HUES6 (cell line): Measurements from ENCODE around the gene CSPG4.

Experiments used
- H3K27ac ChIP-seq: 2 replicates; pipeline ENCODE4 v1.7.0; 2013; ENCODE audit warnings: low read depth, mild to moderate bottlenecking, low read length, inconsistent platforms
- H3K27me3 ChIP-seq: 2 replicates; pipeline ENCODE4 v1.6.1; 2013; ENCODE audit warnings: low read length; ENCODE audit not compliant: control insufficient read depth, insufficient read depth
- H3K36me3 ChIP-seq: 2 replicates; pipeline ENCODE4 v1.6.1; 2013; ENCODE audit warnings: low read length; ENCODE audit not compliant: control insufficient read depth, insufficient read depth
- H3K4me1 ChIP-seq: 2 replicates; pipeline ENCODE4 v1.6.1; 2013; ENCODE audit warnings: low read length; ENCODE audit not compliant: control insufficient read depth, insufficient read depth
- H3K4me3 ChIP-seq: 2 replicates; pipeline ENCODE4 v1.5.1; 2013; ENCODE audit warnings: low read depth, low read length
- H3K9ac ChIP-seq: one replicate; pipeline ENCODE4 v1.6.1; 2013; ENCODE audit warnings: mild to moderate bottlenecking, low read length
- H3K9me3 ChIP-seq: 2 replicates; pipeline ENCODE4 v1.6.1; 2013; ENCODE audit warnings: low read depth, low read length; ENCODE audit not compliant: control insufficient read depth, insufficient read depth

CSPG4 gene

DNA sequence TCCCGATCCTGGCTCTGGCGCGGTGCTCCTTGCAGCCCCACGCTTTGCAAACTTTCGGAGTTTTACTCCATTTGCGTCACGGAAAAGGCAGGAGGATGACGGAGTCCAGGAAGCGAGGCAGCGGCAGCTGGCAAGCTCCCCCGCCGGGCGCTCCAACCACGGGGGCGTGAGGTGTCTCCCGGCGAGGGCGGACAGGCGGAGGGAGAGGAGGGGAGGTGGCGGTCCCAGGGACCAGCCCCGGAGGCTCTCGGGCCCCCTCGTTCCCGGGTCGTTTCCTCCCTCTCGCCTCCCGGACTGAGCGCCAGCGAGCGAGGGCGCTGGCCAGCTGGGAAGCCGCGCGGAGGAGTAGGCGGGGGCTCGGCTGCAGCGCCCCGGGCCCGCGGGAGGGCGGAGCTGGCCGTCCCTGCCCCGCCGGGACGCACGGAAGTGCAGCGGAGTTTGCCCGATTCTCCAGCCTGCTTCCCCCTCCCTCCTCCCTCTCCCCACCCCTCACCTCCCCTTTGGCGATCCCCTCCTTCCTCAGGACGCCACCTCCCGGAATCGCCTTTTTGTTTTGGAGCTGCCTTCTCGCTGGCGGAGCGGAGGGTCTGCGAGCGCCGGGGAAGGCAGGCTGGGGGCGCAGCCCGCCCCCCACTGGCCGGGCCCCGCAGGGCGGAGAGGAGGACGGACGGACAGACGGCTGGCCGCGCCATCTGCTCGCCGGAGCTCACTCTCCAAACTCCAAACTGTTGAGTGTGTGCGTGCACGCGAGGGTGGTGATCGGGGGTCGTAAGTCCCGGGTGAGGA, 65.1 kb downstream of the CSPG4 start, which contains the start of gene SNX33:
Gene SNX33, plus strand, starts transcription at position 543 of the 786 bp plus-strand sequence. CDS start 1,191 bp downstream, outside the sequence.
- H3K36me3 ChIP-seq, result peaks cover 16% of the 10 kb centered on the region; the same call in 1 of the 2 replicates
- peak within 1 kb of the TSS; percentile 99 for H3K4me3 ChIP-seq
- no peaks in the 10 kb centered on the region for H3K9me3 ChIP-seq
- peak within 1 kb of the TSS; percentile 88 for H3K9ac ChIP-seq
- peaks cover 14% of the 10 kb centered on the region for H3K27me3 ChIP-seq
- peak within 1 kb of the TSS; percentile 91 for H3K27ac ChIP-seq
- H3K4me1 ChIP-seq, result peaks cover 38% of the 10 kb centered on the region

DNA sequence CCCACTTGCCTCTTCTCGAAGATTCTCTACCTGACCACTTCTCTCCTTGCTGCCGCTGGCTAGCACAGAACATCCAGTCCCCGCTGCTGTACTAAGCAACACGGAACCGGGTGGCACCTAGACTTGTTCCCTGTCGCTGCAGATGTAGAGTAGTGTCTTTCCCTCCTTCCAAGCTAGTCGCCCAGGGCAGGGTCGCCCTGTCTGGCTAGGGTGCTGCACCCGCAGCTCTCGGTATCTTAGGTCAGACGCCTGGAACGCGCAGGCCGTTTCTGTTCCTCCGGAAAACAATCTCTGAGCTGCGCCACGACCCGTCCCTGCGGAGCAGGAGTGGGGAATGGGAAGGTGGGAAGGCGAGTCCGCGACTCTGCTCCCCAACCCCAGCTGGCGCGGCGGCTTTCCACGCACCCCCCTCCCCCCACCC, 65.7 kb downstream of the CSPG4 start:
- Histone ChIP-seq H3K4me3 (peak overlapping the region; percentile 99), H3K27me3 (peaks cover 14% of the 10 kb centered on the region), H3K27ac (peak overlapping the region; percentile 91; the same call in 1 of the 2 replicates), H3K9ac (peak overlapping the region; percentile 88), H3K36me3 (peaks cover 16% of the 10 kb centered on the region; the same call in 1 of the 2 replicates), H3K4me1 (peaks cover 38% of the 10 kb centered on the region), H3K9me3 (no peaks in the 10 kb centered on the region)

DNA sequence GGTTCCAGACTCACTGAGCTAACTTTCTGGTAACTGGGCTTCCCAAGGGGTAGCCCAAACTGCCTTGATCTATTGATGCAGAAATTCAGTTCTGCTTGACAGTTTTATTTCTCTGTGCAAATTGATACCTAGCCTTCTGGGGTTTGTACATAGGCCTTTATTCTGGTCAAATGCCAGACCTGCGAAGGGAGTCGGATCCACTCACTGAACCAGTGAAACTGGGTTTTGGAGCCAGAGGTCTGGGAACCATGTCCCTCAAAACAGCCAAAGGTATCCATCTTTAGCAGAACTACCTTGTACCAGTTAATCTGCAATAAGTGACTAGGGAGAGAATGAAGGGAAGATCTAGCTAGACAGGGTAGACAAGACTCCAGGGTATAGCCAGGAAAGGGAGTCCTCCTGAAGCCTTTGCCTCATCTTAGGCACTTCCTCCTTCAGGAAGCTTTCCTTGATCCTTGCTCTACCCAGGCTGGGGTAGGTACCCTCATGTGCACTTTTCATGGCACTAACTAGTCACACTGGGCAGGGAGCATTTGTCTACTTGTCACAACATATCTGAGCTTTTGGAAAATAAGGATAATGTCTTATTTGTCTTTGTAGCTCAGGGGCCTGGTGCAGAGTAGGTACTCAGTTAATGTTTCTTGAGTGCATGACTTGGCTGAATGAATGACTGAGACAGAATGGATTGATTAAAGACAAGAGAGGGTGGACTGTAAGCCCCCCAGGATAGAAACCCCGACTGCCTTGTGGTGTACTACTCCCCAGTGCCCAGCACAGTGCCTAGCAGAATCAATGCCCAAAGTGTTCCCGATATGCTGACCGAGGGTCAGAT, 66.3 kb downstream of the CSPG4 start:
- peaks cover 14% of the 10 kb centered on the region for H3K27me3 ChIP-seq
- peak overlapping the region; percentile 99 for H3K4me3 ChIP-seq
- peak overlapping the region; percentile 88 for H3K9ac ChIP-seq
- H3K4me1 ChIP-seq, result peaks cover 34% of the 10 kb centered on the region
- H3K36me3 ChIP-seq, result peaks cover 14% of the 10 kb centered on the region; the same call in 1 of the 2 replicates
- H3K27ac ChIP-seq, result no peak overlapping the region
- no peaks in the 10 kb centered on the region for H3K9me3 ChIP-seq

DNA sequence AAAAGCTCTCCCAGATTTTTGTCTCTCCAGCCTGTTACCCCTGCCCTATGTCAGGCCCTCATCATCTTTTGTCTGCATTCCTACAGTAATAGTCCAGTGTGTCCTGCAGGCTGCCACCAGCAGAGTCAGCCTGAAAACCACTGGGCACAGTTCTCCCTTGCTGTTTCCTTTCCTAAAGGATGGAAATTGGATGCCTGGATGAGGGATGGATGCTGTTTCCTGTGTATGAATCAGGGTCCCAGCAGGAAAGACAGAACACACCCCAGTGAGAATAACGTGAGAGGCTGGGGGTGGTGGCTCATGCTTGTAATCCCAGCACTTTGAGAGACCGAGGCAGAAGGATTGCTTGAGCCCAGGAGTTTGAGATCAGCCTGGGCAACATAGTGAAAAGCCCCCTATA, 68.3 kb downstream of the CSPG4 start:
- no peaks in the 10 kb centered on the region for H3K36me3 ChIP-seq
- peaks cover 14% of the 10 kb centered on the region for H3K27me3 ChIP-seq
- no peak overlapping the region for H3K9ac ChIP-seq
- H3K9me3 ChIP-seq, result no peaks in the 10 kb centered on the region
- H3K4me1 ChIP-seq, result peaks cover 17% of the 10 kb centered on the region
- no peak overlapping the region for H3K4me3 ChIP-seq
- no peak overlapping the region for H3K27ac ChIP-seq

DNA sequence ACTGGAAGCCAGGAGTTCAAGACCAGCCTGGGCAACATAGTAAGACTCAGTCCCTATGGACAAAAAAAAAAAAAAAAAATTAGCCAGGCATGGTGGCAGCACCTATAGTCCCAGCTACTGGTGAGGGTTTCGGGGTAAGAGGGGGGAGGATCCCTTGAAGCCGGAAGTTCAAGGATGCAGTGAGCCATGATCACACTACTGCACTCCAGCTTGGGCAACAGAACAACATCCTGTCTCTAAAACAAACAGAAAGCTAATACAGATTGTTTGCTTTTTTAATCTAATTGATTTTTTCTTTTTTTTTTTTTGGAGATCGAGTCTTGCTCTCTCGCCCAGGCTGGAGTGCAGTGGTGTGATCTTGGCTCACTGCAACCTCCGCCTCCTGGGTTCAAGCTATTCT, 71.0 kb downstream of the CSPG4 start:
- Histone ChIP-seq H3K9me3 (no peaks in the 10 kb centered on the region), H3K27ac (no peak overlapping the region), H3K4me3 (no peak overlapping the region), H3K9ac (no peak overlapping the region), H3K27me3 (peaks cover 9% of the 10 kb centered on the region), H3K36me3 (no peaks in the 10 kb centered on the region), H3K4me1 (peaks cover 14% of the 10 kb centered on the region; the same call in 1 of the 2 replicates)

DNA sequence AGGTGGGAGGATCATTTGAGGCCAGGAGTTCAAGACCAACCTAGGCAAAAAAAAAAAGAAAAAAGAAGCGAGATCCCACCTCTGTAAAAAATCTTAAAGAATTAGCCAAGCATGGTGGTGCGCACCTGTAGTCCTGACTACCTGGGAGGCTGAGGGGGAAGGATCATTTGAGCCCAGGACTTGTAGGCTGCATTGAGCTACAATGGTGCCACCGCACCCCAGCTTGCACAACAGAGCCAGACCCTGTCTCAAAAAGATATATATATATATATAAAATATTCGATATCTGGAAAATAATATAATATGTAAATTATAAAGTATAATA, 71.5 kb downstream of the CSPG4 start:
- peaks cover 5% of the 10 kb centered on the region for H3K27me3 ChIP-seq
- H3K4me3 ChIP-seq, result peak overlapping the region; percentile 91
- no peak overlapping the region for H3K27ac ChIP-seq
- H3K9me3 ChIP-seq, result no peaks in the 10 kb centered on the region
- H3K36me3 ChIP-seq, result no peaks in the 10 kb centered on the region
- H3K9ac ChIP-seq, result no peak overlapping the region
- peaks cover 10% of the 10 kb centered on the region; the same call in 1 of the 2 replicates for H3K4me1 ChIP-seq

DNA sequence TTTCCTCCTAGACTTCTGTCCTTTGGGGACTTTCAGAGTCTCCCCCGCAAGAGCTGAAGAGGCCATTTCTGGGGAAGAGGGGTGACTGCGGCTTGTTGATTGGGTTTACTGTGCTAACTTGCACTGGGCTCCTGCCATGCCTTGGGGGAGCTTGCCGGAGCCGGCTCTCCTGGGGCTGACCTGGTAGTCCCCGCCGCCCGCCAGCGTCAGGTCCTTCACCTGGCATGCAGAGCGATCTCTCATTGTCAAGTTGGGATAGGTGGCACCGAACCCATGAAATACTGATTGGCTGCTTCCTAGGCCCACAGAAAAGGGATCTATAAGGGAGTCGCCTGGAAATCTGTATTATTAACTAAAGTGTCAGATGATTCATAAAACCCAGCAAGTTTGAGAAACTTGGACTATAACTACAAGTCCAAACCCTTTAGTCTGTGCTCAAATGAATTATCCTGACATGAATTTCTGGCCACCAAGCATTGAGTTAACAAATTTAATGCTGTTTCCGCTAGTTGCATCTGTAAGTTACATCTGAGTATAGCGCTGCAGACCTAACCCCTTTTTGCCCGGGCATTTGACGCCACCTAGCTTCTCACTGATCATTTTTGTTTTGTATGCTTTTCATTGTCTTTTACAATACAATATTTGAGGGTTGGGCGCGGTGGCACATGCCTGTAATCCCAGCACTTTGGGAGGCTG, 72.0 kb downstream of the CSPG4 start:
- Histone ChIP-seq H3K27me3 (no peaks in the 10 kb centered on the region; the same call in 1 of the 2 replicates), H3K4me1 (peaks cover 10% of the 10 kb centered on the region; the same call in 1 of the 2 replicates), H3K9me3 (no peaks in the 10 kb centered on the region), H3K27ac (peak overlapping the region; percentile 74; the same call in 1 of the 2 replicates), H3K36me3 (no peaks in the 10 kb centered on the region), H3K4me3 (peak overlapping the region; percentile 91), H3K9ac (peak overlapping the region; percentile 98)

DNA sequence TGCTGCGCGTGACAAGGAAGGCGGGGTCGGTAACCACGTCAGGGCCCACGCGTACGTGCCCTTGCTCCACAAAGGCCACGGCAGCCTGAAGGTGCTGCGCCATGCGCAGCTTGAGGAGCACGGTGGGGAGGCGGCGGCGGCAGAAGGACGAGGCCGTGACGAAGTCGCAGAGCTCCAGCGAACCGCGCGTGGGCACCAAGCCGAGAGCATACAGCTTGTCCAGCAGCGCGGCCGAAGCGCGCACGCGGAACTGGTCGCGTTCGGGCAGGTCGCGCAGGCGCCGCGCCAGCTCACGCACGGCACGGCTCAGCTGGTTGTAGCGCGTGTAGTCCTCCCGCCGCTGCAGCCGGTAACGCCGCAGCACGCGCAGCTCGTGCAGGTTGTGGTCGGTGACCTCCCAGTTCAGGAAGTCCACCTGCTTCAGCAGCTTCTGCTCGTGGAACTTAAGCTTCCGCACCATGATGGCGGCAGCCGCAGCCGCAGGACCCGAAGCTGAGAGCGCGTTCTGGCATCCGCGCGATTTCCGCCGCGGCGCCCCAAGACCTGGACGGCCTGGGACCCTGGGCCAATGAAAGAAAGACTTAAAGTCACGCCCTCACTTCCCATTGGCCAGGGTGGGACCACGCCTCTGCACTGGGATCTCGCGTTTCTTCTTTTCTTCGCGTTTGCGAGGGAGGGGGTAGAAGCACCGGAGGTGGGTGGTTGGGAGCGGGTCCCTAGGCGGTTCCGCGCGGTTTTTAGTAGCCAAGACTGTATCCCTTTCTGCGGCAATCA, 72.8 kb downstream of the CSPG4 start, which contains the start of gene IMP3:
Gene IMP3, minus strand, starts transcription at position 516 of the 774 bp plus-strand sequence. Its CDS starts 56 bp downstream, at position 460.
- peak within 1 kb of the TSS; percentile 98 for H3K9ac ChIP-seq
- H3K27ac ChIP-seq, result peak within 1 kb of the TSS; percentile 86
- no peaks in the 10 kb centered on the region for H3K36me3 ChIP-seq
- H3K27me3 ChIP-seq, result no peaks in the 10 kb centered on the region
- no peaks in the 10 kb centered on the region for H3K9me3 ChIP-seq
- H3K4me1 ChIP-seq, result peaks cover 10% of the 10 kb centered on the region; the same call in 1 of the 2 replicates
- peak within 1 kb of the TSS; percentile 91 for H3K4me3 ChIP-seq

DNA sequence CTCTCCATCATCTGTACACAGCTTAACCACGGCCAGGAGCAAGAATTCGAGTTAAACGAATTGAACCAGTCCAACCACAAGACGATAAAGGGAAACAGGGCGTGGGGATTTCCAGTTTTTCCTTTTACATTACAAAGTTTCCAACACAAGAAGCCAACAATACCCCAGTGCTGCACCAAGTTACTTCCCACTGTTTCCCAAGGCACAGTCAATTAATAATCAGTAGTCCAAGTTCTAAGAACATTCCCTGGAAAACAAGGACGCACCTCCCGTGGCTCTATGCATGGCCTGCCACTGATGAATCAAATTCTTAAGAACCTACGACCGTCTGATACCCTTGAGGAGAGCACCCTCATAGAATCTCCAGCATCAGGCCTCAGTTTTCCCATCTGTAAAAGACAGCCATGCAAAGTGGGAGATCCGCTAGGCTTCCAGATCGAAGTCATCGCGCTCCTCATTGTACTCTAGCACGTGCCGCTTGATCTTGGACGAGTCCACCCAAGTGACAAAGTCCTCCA, 73.4 kb downstream of the CSPG4 start:
- H3K36me3 ChIP-seq, result no peaks in the 10 kb centered on the region

More for the DNA sequence above, 73.4 kb downstream of the CSPG4 start:
- peaks cover 13% of the 10 kb centered on the region for H3K4me1 ChIP-seq
- H3K9me3 ChIP-seq, result no peaks in the 10 kb centered on the region
- peak overlapping the region; percentile 91 for H3K4me3 ChIP-seq
- peak overlapping the region; percentile 98 for H3K9ac ChIP-seq
- peak overlapping the region; percentile 86 for H3K27ac ChIP-seq
- no peaks in the 10 kb centered on the region for H3K27me3 ChIP-seq
